Measurements from ENCODE around the gene ZSWIM5.

- TF ChIP-seq CTCF (tag by site-specific recombination; IDR thresholded peaks at IDR 0.05) (no peak), GFI1B (tag by site-specific recombination; IDR thresholded peaks at IDR 0.05) (no peak), RBAK (tag by site-specific recombination; IDR thresholded peaks at IDR 0.05) (no peak), ZNF621 (tag by site-specific recombination; IDR thresholded peaks at IDR 0.05) (no peak), HOXC10 (CRISPR knock-in tag; IDR thresholded peaks at IDR 0.05) (no peak)
Measured at GRCh38 chr1:45067806-45068205, 138.6 kb downstream of the ZSWIM5 start.

Data from HEK293 (cell line).